Tibial nerve (tissue), 4 donors: ENCODE measurements around the gene RAB40B. TPM values are rescaled to one million over a fixed set of nuclear protein-coding genes. Genes with fewer than 3 reads are reported as not detected.

Experiments
- DNase-seq, 2 donors: peaks; one replicate each; pipeline ENCODE4 v3.0.0-alpha.2; 2019; ENCODE audit warnings: low spot score in 2 of 2
- H3K27ac ChIP-seq, 4 donors: fragments of 200-600 bp; sonication (generic) in 3 of 4; one replicate each; pipeline ENCODE4 v1.5.1; 2017 to 2019; ENCODE audit warnings: mild to moderate bottlenecking in 1 of 4
- H3K27me3 ChIP-seq, 2 donors: fragments of 200-600 bp; sonication (generic) in 1 of 2; one replicate each; pipeline versions ENCODE4 v1.5.1 to v1.6.0; 2017 to 2019
- H3K36me3 ChIP-seq, 3 donors: fragments of 200-600 bp; sonication (generic); one replicate each; pipeline ENCODE4 v1.5.1; 2018 to 2019
- H3K4me1 ChIP-seq, 4 donors: fragments of 200-600 bp; sonication (generic) in 3 of 4; one replicate each; pipeline ENCODE4 v1.5.1; 2017 to 2019
- H3K4me3 ChIP-seq, 4 donors: fragments of 200-600 bp; sonication (generic) in 3 of 4; one replicate each; pipeline ENCODE4 v1.5.1; 2017 to 2019; ENCODE audit warnings: mild to moderate bottlenecking in 1 of 4, moderate library complexity in 1 of 4
- H3K9me3 ChIP-seq, 4 donors: fragments of 200-600 bp; sonication (generic) in 3 of 4; one replicate each; pipeline ENCODE4 v1.5.1; 2017 to 2019
- CTCF ChIP-seq, 5 experiments: fragments of 200-600 bp in 3 of 5; fragments of 450-650 bp in 2 of 5; sonication (generic) in 3 of 5; IDR thresholded peaks; one replicate each; pipeline ENCODE4 v1.5.1; 2016 to 2019; ENCODE audit warnings: antibody characterized with exemption in 5 of 5, mild to moderate bottlenecking in 3 of 5, moderate library complexity in 2 of 5
- EP300 ChIP-seq, 2 donors: sonication (generic); formaldehyde crosslinking; IDR thresholded peaks; one replicate each; pipeline ENCODE4 v1.6.1; 2017; ENCODE audit warnings: antibody characterized with exemption in 2 of 2, mild to moderate bottlenecking in 1 of 2
- POLR2A ChIP-seq, 2 donors: fragments of 450-650 bp; IDR thresholded peaks; one replicate each; pipeline ENCODE4 v1.6.1; 2017; ENCODE audit warnings: antibody characterized with exemption in 2 of 2, mild to moderate bottlenecking in 2 of 2, moderate library complexity in 2 of 2
- WGBS, 2 donors: methylation state at CpG; one replicate each; pipeline ENCODE4 v1.1.5; 2018; 5-methylcytosine and 5-hydroxymethylcytosine counted together
- total RNA-seq, 4 donors: library from RNA; depleted of rRNA; stranded (reverse); fragments of >200 nt; gene quantifications; one replicate each; pipeline ENCODE4 v1.1.0, GENCODE V29; 2016

RAB40B gene
- total RNA-seq, 4 donors from 2014 or later: 27.3 to 39.0 (median 36.7) TPM

- Histone ChIP-seq H3K4me3 (no peak overlapping the region), H3K4me1 (peaks cover 0 to 26% (median 11%) of the 10 kb centered on the region in 4 donors), H3K36me3 (peaks cover 5 to 70% (median 20%) of the 10 kb centered on the region in 3 donors), H3K9me3 (peaks cover 0 to 21% (median 3%) of the 10 kb centered on the region in 4 donors), H3K27ac (no peak overlapping the region), H3K27me3 (no peaks in the 10 kb centered on the region)
- WGBS, 2 donors: 98 to 99% methylated on average over 10 of the region's 10 CpGs
- TF ChIP-seq CTCF (IDR thresholded peaks at IDR 0.05) (no peak), EP300 (IDR thresholded peaks at IDR 0.05) (no peak), POLR2A (IDR thresholded peaks at IDR 0.05) (no peak)
- no peak for DNase-seq
Observed at GRCh38 chr17:82740906-82741759, 42.6 kb upstream of the RAB40B start.

GRCh38 chr17:82737967-82738877 lies 39.7 kb upstream of the RAB40B start:
- no peak for DNase-seq
- 35 to 44% methylated on average over 24 to 25 of the region's 26 CpGs for WGBS, 2 donors
- peaks cover 5 to 57% (median 25%) of the 10 kb centered on the region in 3 donors for H3K36me3 ChIP-seq
- no peaks in the 10 kb centered on the region for H3K27me3 ChIP-seq
- H3K27ac ChIP-seq: peak overlapping the region; percentile 53 to 96 (median 92)
- H3K4me3 ChIP-seq: no peak overlapping the region
- TF ChIP-seq CTCF (IDR thresholded peaks at IDR 0.05): no peak
- peak in 1 of 2 donors; percentile 38 for TF ChIP-seq POLR2A (IDR thresholded peaks at IDR 0.05)
- TF ChIP-seq EP300 (IDR thresholded peaks at IDR 0.05): peak; percentile 65 to 81
- H3K4me1 ChIP-seq: peaks cover 0 to 39% (median 17%) of the 10 kb centered on the region in 4 donors
- peaks cover 0 to 19% (median 3%) of the 10 kb centered on the region in 4 donors for H3K9me3 ChIP-seq

GRCh38 chr17:82736511-82737185 lies 38.1 kb upstream of the RAB40B start:
- H3K4me1 ChIP-seq: peaks cover 0 to 39% (median 17%) of the 10 kb centered on the region in 4 donors
- no peaks in the 10 kb centered on the region for H3K27me3 ChIP-seq
- H3K4me3 ChIP-seq: peak overlapping the region in 3 of 4 donors; percentile 72 to 90 (median 85)
- WGBS, 2 donors: 72 to 77% methylated on average over 12 to 18 of the region's 18 CpGs
- TF ChIP-seq EP300 (IDR thresholded peaks at IDR 0.05) (no peak), POLR2A (IDR thresholded peaks at IDR 0.05) (no peak), CTCF (IDR thresholded peaks at IDR 0.05) (no peak)
- peaks cover 3 to 56% (median 17%) of the 10 kb centered on the region in 3 donors for H3K36me3 ChIP-seq
- peaks cover 0 to 21% (median 3%) of the 10 kb centered on the region in 4 donors for H3K9me3 ChIP-seq
- H3K27ac ChIP-seq: peak overlapping the region; percentile 88 to 96 (median 92)
- no peak for DNase-seq

- WGBS, 2 donors: 10 to 13% methylated on average over 9 to 30 of the region's 101 CpGs
- Histone ChIP-seq H3K4me1 (peaks cover 0 to 39% (median 17%) of the 10 kb centered on the region in 4 donors), H3K27me3 (no peaks in the 10 kb centered on the region), H3K9me3 (peaks cover 0 to 8% (median 0%) of the 10 kb centered on the region in 4 donors), H3K27ac (peak within 1 kb of the TSS; percentile 88 to 96 (median 92)), H3K4me3 (peak within 1 kb of the TSS; percentile 68 to 90 (median 78)), H3K36me3 (peaks cover 0 to 54% (median 5%) of the 10 kb centered on the region in 3 donors)
- peak; percentile 31 to 57 for DNase-seq
- TF ChIP-seq CTCF (IDR thresholded peaks at IDR 0.05): no peak
- peak in 1 of 2 donors; percentile 70 for TF ChIP-seq POLR2A (IDR thresholded peaks at IDR 0.05)
- peak; percentile 81 to 97 for TF ChIP-seq EP300 (IDR thresholded peaks at IDR 0.05)
Observed at GRCh38 chr17:82734987-82735866, 36.7 kb upstream of the RAB40B start, which contains the start of gene FN3K. Gene FN3K, plus strand, starts transcription at chr17:82735615. Its CDS starts 22 bp downstream, at chr17:82735637.
